HEK293 (cell line): ENCODE measurements around the gene SSTR5.
A peak's percentile ranks its signal among the peaks of the same experiment; 100 is the strongest.

Experiments
- CTCF ChIA-PET: fragments of 350-600 bp; formaldehyde crosslinking; extraction: SDS; loops from one replicate; lab custom pipeline; 2021; ENCODE audit warnings: antibody characterized with exemption; lab: Yijun Ruan, JAX
- POLR2A ChIA-PET: fragments of 300-600 bp; formaldehyde crosslinking; extraction: SDS; loops from one replicate; lab custom pipeline; 2020; ENCODE audit warnings: antibody characterized with exemption, inconsistent platforms; lab: Yijun Ruan, JAX
- H3K27ac ChIP-seq: fragments of 200-500 bp; sonication (Bioruptor generic); 2 replicates; pipeline ENCODE4 v1.5.1; 2014; ENCODE audit warnings: low read depth, low read length, control low read depth, inconsistent platforms; ENCODE audit errors: extremely low read depth
- H3K36me3 ChIP-seq, 2 experiments: fragments of 200-500 bp in 1 of 2; sonication (Bioruptor generic) in 1 of 2; 1 replicate in 1 of 2; 2 replicates in 1 of 2; pipeline ENCODE4 v1.5.1; 2014 to 2017; ENCODE audit warnings: inconsistent platforms in 2 of 2, low read length in 2 of 2; ENCODE audit not compliant: control insufficient read depth in 2 of 2, insufficient read depth in 1 of 2
- H3K4me1 ChIP-seq: fragments of 200-500 bp; sonication (Bioruptor generic); 2 replicates; pipeline ENCODE4 v1.5.1; 2014; ENCODE audit warnings: mild to moderate bottlenecking, low read length, inconsistent platforms; ENCODE audit not compliant: control insufficient read depth, insufficient read depth
- H3K4me3 ChIP-seq: 2 replicates; pipeline ENCODE4 v1.5.1; 2011; ENCODE audit warnings: low read depth, mild to moderate bottlenecking, control low read depth, low read length, moderate library complexity
- H3K9me3 ChIP-seq: fragments of 200-500 bp; sonication (Bioruptor generic); 2 replicates; pipeline ENCODE4 v1.5.1; 2014; ENCODE audit warnings: low read depth, low read length, inconsistent platforms; ENCODE audit not compliant: control insufficient read depth, insufficient read depth
- GLIS1 ChIP-seq: fragments of 450-650 bp; formaldehyde crosslinking; IDR thresholded peaks from 2 replicates; pipeline ENCODE4 v1.5.1; 2016; ENCODE audit warnings: missing biosample characterization, missing genetic modification characterization
- GLIS2 ChIP-seq: fragments of 450-650 bp; formaldehyde crosslinking; IDR thresholded peaks from 2 replicates; pipeline ENCODE4 v1.5.1; 2016; ENCODE audit warnings: missing biosample characterization, missing genetic modification characterization
- SALL2 ChIP-seq: fragments of 450-650 bp; formaldehyde crosslinking; IDR thresholded peaks from 2 replicates; pipeline ENCODE4 v1.5.0; 2017; ENCODE audit warnings: missing biosample characterization, mild to moderate bottlenecking, missing genetic modification characterization, borderline replicate concordance
- SP7 ChIP-seq: fragments of 450-650 bp; formaldehyde crosslinking; IDR thresholded peaks from 2 replicates; pipeline ENCODE4 v1.5.1; 2016; ENCODE audit warnings: missing biosample characterization, missing genetic modification characterization
- ZBTB20 ChIP-seq: fragments of 450-650 bp; formaldehyde crosslinking; IDR thresholded peaks from 2 replicates; pipeline ENCODE4 v1.5.1; 2016; ENCODE audit warnings: missing biosample characterization, missing genetic modification characterization
- ZBTB8A ChIP-seq: fragments of 450-650 bp; formaldehyde crosslinking; IDR thresholded peaks from 2 replicates; pipeline ENCODE4 v1.5.1; 2016; ENCODE audit warnings: missing biosample characterization, missing genetic modification characterization
- ZFP69B ChIP-seq: fragments of 450-650 bp; formaldehyde crosslinking; IDR thresholded peaks from 2 replicates; pipeline ENCODE4 v1.5.1; 2016; ENCODE audit warnings: missing biosample characterization, missing genetic modification characterization
- ZIC2 ChIP-seq: fragments of 450-650 bp; formaldehyde crosslinking; IDR thresholded peaks from 2 replicates; pipeline ENCODE4 v1.5.1; 2016; ENCODE audit warnings: missing biosample characterization, missing genetic modification characterization
- ZNF146 ChIP-seq: fragments of 450-650 bp; formaldehyde crosslinking; IDR thresholded peaks from 2 replicates; pipeline ENCODE4 v1.5.1; 2016; ENCODE audit warnings: missing biosample characterization, missing genetic modification characterization
- ZNF341 ChIP-seq: fragments of 450-650 bp; formaldehyde crosslinking; IDR thresholded peaks from 2 replicates; pipeline ENCODE4; 2016; ENCODE audit warnings: low read depth, missing biosample characterization, missing genetic modification characterization
- ZNF404 ChIP-seq: fragments of 450-650 bp; formaldehyde crosslinking; IDR thresholded peaks from 2 replicates; pipeline ENCODE4 v1.5.1; 2017; ENCODE audit warnings: missing biosample characterization, missing genetic modification characterization
- ZNF600 ChIP-seq: fragments of 450-650 bp; formaldehyde crosslinking; IDR thresholded peaks from 2 replicates; pipeline ENCODE4 v1.5.1; 2016; ENCODE audit warnings: missing biosample characterization, missing genetic modification characterization
- ZNF629 ChIP-seq: fragments of 450-650 bp; formaldehyde crosslinking; IDR thresholded peaks from 2 replicates; pipeline ENCODE4 v1.5.1; 2017; ENCODE audit warnings: missing biosample characterization, missing genetic modification characterization
- TF ChIP-seq, protein P1 (sequence below): fragments of 450-650 bp; formaldehyde crosslinking; IDR thresholded peaks from 2 replicates; pipeline ENCODE4 v1.5.1; 2017; ENCODE audit warnings: missing biosample characterization, missing genetic modification characterization
- TF ChIP-seq, protein P2 (sequence below): fragments of 450-650 bp; formaldehyde crosslinking; IDR thresholded peaks from 2 replicates; pipeline ENCODE4 v1.5.1; 2016; ENCODE audit warnings: missing biosample characterization, missing genetic modification characterization
- TF ChIP-seq, protein P3 (sequence below): fragments of 450-650 bp; formaldehyde crosslinking; IDR thresholded peaks from 2 replicates; pipeline ENCODE4 v1.5.1; 2017; ENCODE audit warnings: missing biosample characterization, missing genetic modification characterization
- TF ChIP-seq, protein P4 (sequence below): fragments of 450-650 bp; formaldehyde crosslinking; IDR thresholded peaks from 2 replicates; pipeline ENCODE4 v1.5.1; 2016; ENCODE audit warnings: missing biosample characterization, missing genetic modification characterization
- TF ChIP-seq, protein P5 (sequence below): fragments of 450-650 bp; formaldehyde crosslinking; IDR thresholded peaks from 2 replicates; pipeline ENCODE4 v1.5.1; 2016; ENCODE audit warnings: missing biosample characterization, missing genetic modification characterization
- TF ChIP-seq, protein P6 (sequence below): fragments of 450-650 bp; formaldehyde crosslinking; IDR thresholded peaks from 2 replicates; pipeline ENCODE4 v1.5.1; 2016; ENCODE audit warnings: missing biosample characterization, missing genetic modification characterization

The SSTR5 gene

DNA sequence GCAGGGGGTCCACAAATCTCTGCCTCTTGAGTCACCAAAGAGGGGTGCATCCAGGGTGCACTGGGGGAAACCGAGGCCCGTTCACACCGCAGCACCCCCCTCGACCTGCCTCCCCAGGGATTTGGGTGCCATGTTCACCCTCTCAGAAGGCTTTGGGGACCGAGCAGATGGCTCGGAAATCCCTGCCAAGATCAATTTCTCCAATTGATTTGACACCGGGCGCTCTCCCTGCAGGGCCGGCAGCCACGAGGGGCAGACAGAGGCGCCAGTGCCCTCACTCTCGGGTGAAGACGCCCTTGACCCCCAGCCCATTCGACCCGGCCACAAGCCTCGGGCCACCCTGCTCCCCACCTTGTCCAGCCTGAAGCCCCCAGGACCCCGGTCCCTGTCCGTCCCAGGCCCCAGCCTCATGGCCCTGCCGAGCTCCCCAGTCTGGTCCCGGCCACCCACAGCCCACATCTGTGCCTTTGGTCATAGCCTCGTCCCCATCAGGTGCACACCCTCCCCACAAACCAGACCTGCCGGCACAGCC is 9.3 kb downstream of the SSTR5 start (continued):
- TF ChIP-seq, protein P1, sequence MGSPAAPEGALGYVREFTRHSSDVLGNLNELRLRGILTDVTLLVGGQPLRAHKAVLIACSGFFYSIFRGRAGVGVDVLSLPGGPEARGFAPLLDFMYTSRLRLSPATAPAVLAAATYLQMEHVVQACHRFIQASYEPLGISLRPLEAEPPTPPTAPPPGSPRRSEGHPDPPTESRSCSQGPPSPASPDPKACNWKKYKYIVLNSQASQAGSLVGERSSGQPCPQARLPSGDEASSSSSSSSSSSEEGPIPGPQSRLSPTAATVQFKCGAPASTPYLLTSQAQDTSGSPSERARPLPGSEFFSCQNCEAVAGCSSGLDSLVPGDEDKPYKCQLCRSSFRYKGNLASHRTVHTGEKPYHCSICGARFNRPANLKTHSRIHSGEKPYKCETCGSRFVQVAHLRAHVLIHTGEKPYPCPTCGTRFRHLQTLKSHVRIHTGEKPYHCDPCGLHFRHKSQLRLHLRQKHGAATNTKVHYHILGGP (tag by site-specific recombination): no peak
- no peak for TF ChIP-seq ZBTB20

DNA sequence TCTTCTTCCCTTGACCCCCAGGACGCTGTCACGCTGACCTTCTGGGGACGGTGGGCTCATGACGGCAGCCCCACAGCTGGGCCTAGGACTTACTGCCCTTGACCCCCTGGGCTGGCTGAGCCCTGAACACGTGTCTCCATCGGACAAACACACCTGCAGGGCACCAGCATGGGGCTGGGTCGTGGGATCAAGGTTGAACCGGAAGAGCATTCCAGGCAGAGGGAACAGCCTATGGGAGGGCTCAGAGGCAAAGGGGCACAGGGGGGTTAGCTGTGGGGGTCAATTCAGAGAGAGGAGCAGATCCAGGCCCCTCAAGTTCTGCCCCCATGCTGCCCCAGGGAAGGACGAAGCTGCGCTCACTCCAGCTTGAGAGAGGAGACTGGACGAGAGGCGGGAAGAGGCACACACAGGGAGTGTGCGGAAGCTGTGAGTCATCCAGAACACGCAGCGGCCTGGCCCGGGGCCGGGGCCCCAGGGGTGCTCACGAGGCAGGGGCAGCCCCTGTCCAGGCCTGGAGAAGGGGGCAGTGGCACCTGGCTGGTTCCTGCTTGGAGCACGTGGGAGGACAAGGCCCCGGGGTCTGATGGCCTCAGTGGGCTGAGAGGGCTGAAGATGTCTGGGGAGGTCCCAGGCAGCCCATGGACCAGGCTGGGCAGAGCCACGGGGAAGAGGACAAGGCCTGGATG is 9.9 kb downstream of the SSTR5 start:
- Histone ChIP-seq H3K36me3 (no peaks in the 10 kb centered on the region), H3K9me3 (no peaks in the 10 kb centered on the region), H3K27ac (no peak overlapping the region), H3K4me3 (no peak overlapping the region), H3K4me1 (peaks cover 12% of the 10 kb centered on the region)
- ChIA-PET CTCF (no interaction called here), POLR2A (no interaction called here)
- TF ChIP-seq ZNF146 (tag by site-specific recombination) (no peak), SALL2 (no peak), ZNF341 (tag by site-specific recombination) (peak; percentile 35), SP7 (tag by site-specific recombination) (0 out of 2 replicates have a peak, but pooled peaks have one; percentile 30), ZBTB8A (tag by site-specific recombination) (0 out of 2 replicates have a peak, but pooled peaks have one; percentile 28), ZBTB20 (peak; percentile 60; the same call in 1 of the 2 replicates), ZNF600 (0 out of 2 replicates have a peak, but pooled peaks have one; percentile 31), ZNF404 (tag by site-specific recombination) (no peak), GLIS2 (tag by site-specific recombination) (peak; percentile 33; the same call in 1 of the 2 replicates), ZIC2 (peak; percentile 84), GLIS1 (peak; percentile 71), ZFP69B (tag by site-specific recombination) (0 out of 2 replicates have a peak, but pooled peaks have one; percentile 25), ZNF629 (tag by site-specific recombination) (0 out of 2 replicates have a peak, but pooled peaks have one; percentile 22)
- TF ChIP-seq, protein P2, sequence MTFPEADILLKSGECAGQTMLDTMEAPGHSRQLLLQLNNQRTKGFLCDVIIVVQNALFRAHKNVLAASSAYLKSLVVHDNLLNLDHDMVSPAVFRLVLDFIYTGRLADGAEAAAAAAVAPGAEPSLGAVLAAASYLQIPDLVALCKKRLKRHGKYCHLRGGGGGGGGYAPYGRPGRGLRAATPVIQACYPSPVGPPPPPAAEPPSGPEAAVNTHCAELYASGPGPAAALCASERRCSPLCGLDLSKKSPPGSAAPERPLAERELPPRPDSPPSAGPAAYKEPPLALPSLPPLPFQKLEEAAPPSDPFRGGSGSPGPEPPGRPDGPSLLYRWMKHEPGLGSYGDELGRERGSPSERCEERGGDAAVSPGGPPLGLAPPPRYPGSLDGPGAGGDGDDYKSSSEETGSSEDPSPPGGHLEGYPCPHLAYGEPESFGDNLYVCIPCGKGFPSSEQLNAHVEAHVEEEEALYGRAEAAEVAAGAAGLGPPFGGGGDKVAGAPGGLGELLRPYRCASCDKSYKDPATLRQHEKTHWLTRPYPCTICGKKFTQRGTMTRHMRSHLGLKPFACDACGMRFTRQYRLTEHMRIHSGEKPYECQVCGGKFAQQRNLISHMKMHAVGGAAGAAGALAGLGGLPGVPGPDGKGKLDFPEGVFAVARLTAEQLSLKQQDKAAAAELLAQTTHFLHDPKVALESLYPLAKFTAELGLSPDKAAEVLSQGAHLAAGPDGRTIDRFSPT (tag by site-specific recombination): peak; percentile 68; the same call in 1 of the 2 replicates
- TF ChIP-seq, protein P3, sequence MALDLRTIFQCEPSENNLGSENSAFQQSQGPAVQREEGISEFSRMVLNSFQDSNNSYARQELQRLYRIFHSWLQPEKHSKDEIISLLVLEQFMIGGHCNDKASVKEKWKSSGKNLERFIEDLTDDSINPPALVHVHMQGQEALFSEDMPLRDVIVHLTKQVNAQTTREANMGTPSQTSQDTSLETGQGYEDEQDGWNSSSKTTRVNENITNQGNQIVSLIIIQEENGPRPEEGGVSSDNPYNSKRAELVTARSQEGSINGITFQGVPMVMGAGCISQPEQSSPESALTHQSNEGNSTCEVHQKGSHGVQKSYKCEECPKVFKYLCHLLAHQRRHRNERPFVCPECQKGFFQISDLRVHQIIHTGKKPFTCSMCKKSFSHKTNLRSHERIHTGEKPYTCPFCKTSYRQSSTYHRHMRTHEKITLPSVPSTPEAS (tag by site-specific recombination): no peak
- TF ChIP-seq, protein P4, sequence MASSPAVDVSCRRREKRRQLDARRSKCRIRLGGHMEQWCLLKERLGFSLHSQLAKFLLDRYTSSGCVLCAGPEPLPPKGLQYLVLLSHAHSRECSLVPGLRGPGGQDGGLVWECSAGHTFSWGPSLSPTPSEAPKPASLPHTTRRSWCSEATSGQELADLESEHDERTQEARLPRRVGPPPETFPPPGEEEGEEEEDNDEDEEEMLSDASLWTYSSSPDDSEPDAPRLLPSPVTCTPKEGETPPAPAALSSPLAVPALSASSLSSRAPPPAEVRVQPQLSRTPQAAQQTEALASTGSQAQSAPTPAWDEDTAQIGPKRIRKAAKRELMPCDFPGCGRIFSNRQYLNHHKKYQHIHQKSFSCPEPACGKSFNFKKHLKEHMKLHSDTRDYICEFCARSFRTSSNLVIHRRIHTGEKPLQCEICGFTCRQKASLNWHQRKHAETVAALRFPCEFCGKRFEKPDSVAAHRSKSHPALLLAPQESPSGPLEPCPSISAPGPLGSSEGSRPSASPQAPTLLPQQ (tag by site-specific recombination): peak; percentile 31; the same call in 1 of the 2 replicates
- TF ChIP-seq, protein P5, sequence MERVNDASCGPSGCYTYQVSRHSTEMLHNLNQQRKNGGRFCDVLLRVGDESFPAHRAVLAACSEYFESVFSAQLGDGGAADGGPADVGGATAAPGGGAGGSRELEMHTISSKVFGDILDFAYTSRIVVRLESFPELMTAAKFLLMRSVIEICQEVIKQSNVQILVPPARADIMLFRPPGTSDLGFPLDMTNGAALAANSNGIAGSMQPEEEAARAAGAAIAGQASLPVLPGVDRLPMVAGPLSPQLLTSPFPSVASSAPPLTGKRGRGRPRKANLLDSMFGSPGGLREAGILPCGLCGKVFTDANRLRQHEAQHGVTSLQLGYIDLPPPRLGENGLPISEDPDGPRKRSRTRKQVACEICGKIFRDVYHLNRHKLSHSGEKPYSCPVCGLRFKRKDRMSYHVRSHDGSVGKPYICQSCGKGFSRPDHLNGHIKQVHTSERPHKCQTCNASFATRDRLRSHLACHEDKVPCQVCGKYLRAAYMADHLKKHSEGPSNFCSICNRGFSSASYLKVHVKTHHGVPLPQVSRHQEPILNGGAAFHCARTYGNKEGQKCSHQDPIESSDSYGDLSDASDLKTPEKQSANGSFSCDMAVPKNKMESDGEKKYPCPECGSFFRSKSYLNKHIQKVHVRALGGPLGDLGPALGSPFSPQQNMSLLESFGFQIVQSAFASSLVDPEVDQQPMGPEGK (tag by site-specific recombination): peak; percentile 9; the same call in 1 of the 2 replicates
- TF ChIP-seq, protein P6, sequence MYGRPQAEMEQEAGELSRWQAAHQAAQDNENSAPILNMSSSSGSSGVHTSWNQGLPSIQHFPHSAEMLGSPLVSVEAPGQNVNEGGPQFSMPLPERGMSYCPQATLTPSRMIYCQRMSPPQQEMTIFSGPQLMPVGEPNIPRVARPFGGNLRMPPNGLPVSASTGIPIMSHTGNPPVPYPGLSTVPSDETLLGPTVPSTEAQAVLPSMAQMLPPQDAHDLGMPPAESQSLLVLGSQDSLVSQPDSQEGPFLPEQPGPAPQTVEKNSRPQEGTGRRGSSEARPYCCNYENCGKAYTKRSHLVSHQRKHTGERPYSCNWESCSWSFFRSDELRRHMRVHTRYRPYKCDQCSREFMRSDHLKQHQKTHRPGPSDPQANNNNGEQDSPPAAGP (tag by site-specific recombination): peak; percentile 73
